Anterior cingulate cortex (tissue), 58 donors: Measurements from ENCODE around the gene CCDC88C.

Experiments
- DNase-seq, 58 donors: peaks; one replicate each; lab custom pipeline; 2025; lab: John Stamatoyannopoulos, UW

The CCDC88C gene

GRCh38 chr14:91333650-91334039 lies 84.0 kb downstream of the CCDC88C start:
- no peak for DNase-seq

DNA sequence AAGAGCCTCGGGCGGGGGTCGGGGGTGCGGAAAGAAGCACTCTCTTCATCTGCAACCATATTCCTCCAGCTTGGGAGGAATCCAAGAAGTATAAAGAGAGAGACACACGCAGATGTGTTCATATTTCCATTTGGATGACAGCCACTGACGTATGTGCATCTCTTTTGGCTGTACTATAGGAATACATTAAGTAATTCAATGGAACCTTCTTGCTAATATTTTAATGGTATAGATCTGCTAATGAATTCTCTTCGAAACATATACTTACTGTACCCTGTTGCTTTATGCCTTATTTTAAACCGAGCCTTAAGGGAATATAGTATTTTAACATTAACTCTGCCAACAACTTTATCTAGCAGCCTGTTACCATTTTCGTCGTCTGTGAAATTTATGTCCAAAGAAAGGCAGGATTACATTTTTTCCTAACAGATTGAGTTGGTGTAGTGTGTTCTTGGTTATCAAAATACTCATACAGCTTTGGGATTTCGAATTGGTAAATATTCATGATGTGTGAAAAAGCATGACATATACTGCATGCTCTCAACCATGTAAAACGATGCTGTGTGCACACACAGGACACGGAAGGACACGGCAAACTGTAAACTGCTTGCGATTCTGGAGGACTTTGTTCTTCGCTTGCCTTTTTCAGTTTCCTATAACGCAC lies 84.5 kb downstream of the CCDC88C start:
- DNase-seq = no peak

DNA sequence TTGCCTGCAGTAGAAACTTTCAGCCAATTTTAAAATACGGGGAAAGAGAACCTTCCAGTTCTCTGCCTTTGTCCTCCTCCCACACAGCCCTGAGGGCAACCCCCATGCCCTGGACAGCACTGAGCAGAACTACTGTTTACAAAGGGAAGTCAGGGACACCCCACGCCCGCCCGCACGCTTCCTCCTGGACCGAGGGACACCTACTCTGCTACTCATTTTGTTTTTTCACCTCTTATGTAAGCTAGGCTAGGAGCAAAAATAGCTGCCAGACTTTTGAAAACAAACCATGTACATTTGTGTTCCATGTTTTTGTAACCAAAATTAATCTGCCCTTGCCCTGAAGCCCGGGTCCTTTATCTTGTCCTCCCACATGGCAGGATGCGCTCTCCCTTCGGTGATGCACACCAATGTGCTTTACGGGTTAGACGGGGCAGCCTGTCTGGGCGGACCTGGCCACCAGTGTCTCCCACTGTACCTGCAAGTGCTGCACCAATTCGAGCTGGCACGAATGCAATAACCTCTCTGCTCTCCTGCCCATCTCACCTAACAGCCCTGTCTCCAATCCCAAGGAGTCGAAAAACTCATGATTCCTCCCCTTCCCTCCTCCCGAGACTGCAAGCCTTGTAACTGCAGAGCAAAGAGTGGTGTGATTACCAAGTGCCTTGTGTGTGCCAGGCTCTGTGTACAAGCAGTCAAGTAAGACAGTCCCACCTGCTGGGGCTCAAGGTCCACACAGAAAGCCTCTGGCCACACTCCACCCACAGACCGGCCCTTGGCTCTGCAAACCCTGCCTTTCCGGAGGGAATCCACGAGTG lies 85.2 kb downstream of the CCDC88C start:
- peak in 4 of 58 donors; percentile 13 to 34 (median 25) for DNase-seq

DNA sequence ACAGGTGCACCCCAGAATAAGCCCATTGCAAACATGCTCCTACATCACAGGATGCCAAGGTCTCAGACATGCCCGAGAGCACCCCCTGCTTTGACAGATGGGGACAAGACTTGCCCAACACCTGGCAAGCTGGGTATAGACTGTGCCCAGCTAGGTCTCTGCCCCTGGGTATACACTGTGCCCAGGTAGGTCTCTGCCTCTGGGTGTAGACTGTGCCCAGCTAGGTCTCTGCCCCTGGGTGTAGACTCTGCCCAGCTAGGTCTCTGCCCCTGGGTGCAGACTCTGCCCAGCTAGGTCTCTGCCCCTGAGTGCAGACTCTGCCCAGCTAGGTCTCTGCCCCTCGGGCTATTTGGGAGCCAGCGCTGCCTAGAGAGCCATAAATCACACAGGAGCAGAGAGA lies 85.9 kb downstream of the CCDC88C start:
- DNase-seq = no peak

DNA sequence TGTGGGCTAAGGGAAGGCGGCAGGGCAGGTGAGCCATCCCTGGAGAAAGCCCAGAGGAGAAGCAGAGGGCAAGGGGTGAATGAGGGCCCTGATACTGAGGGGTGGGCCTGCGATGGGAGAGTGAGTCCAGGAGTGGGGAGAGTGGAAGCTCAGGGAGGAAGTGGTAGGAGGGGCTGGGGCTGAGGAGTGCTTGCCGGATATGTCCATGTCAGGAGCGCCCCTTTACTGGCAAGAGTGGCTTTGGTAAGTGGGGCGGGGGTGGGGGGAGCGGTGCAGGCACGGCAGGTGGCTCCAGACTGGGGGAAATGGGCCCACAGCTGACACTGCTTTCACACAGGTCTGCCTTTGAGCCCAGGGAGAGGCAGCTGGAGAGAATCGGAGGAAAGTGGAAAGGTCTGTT lies 86.8 kb downstream of the CCDC88C start:
- DNase-seq = no peak

DNA sequence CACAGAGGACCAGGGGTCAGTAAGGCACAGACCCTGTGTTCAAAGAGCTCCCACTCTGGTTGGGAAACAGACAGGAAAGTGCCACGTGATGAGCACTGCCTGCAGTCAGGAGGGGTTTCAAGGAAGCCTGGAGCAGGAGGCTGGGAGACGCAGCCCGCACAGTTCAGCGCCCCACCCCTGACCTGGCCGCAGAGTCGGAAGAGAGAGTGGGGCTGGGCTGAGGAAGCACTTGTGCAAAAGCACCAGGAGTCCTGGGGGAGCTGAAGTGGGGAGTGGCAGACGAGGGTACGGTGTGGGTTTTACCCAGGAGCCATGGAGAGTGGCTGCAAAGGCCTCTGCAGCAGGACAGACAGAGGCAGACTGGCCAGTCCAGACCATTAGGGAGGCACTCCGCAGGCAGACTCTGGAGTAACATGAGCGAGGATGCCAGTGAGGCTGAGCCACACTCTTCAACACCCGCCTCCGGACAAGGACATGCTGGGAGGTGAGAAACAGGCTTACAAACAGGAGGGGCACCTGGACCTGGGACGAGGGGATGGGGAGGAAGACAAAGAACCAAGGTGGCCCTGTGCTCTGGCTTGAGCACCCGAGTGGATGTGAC lies 87.4 kb downstream of the CCDC88C start:
- no peak for DNase-seq

- no peak for DNase-seq
These were observed 88.1 kb downstream of the CCDC88C start for GRCh38 chr14:91329486-91330014.

GRCh38 chr14:91328313-91329050 lies 89.1 kb downstream of the CCDC88C start:
- no peak for DNase-seq

DNA sequence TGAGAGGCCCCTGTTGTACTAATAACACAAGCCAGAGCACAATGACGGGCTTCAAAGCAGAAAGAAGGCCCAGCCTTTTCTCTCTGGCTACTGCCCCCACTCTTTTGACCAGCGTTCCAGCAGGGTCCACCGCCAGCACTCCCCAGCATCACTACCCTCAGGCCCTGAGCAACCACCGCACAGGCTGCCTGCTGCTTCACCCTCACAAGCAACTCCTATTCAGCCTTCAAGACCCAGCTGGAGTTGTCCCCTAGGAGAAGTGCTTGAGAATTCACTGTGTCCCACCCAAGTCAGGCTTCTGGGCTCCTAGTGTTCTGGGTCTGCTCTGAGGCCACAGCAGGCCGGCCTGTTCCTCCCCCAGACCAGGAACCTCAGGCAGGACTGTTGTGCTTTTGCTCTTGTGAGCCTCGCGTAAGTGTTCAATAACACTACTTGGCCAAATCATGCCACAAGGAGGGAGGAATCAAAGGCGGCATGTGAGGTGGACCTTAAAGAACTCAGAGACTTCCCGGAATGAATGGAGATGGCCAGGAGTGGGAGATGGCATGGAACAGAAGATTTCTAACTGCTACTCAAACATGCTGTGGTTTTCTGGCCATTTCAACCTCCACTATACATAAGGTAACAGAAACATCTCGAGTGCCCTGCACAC lies 89.8 kb downstream of the CCDC88C start:
- no peak for DNase-seq

- DNase-seq = no peak
These were observed 90.4 kb downstream of the CCDC88C start for GRCh38 chr14:91327250-91327595.

DNA sequence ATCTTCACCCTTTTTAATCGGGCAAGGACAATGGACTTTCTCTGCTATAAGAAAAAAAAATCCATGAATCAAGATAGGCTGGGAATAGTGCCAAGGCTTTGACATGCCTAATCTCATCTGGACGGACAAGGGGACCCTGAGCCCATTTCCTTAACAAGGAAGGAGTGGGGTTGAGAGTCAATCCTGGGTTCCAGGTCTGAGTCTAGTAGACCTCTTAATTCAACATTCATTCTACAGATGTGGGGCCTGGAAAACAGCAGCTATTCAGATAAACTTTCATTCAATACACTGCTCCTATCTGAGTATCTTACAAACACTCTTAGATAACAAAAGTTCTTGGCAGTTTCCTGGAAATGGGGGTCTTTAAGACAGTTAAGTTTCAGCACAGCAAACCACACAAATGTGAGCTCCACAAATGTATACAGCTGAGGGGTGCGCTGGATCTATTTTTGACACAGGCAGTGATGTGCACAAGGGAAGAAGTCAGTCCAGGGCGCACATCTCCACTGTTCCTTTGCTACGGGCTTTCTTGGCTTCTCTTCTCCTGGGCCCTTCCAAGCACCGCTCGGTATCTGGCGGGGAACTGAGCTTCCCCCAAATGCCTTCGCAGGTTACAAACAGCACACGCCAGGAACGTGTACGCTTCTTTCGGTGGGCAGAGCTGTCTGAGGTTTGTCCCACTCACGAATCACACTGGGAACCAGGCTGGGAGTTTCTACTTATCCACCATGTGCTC lies 90.9 kb downstream of the CCDC88C start:
- no peak for DNase-seq

DNA sequence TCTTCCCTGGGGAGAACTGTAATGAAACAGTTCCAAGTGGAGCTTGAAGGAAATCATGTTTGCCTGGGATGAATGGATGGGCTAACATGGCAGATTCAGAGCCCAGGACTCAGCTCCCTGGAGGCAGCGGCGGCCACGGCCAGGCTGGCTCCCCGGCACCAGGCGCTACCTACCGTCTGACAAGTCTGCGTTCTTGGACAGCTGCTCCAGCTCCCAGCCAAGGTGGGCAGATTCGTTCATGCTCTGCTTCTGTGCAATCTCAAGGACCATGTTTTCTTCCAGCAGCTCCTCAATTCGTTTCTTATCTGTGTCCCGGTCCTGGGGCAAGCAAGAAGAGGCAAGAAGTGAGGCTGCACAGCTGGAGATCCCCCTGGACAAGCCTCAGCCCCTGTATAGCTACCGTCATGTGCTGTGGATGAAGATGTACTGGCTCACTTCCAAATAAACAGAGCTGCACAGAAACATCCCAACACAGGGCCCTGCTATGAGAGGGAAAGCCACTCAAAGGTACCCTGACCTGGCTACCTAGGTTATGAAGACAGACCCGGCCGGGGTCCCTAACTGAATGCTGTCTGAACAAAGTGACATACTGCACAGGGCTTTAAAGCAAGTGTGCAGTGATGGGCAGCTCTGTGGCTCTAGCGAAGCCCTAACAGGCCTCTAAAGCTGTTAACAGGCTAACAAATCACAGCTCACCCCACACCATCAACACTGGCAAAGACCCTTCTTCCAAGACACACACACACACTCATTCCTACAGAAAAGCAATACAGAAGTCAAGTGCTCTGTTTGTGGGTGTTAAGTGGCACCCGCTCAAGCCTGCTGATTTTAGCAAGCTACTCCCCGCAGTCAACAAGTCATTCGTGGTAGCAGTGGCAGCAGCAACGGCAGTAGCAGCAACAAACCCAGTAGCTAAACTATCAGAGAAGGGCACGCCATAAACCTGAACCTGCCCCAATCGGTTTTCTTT lies 92.7 kb downstream of the CCDC88C start:
- DNase-seq = peak in 2 of 58 donors; percentile 2 to 5

- peak in 56 of 58 donors; percentile 14 to 96 (median 64) for DNase-seq
These were observed 93.7 kb downstream of the CCDC88C start for GRCh38 chr14:91323671-91324605.

DNA sequence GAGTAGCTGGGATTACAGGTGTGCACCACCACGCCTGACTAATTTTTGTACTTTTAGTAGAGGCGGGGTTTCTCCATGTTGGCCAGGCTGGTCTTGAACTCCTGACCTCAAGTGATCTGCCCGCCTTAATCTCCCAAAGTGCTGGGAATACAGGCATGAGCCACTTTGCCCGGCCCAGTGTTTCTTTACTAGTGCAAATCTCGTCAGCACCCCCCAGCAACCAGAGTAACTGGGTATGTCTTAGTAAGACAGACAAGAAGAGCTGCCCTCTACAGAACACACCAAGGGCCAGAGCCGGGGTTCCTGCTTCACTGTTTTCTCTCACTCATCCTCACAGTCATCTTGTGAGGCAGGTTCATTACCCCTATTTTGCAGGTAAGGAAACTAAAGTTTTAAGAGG lies 94.6 kb downstream of the CCDC88C start:
- DNase-seq = no peak

GRCh38 chr14:91322623-91323022 lies 95.0 kb downstream of the CCDC88C start:
- DNase-seq = no peak

DNA sequence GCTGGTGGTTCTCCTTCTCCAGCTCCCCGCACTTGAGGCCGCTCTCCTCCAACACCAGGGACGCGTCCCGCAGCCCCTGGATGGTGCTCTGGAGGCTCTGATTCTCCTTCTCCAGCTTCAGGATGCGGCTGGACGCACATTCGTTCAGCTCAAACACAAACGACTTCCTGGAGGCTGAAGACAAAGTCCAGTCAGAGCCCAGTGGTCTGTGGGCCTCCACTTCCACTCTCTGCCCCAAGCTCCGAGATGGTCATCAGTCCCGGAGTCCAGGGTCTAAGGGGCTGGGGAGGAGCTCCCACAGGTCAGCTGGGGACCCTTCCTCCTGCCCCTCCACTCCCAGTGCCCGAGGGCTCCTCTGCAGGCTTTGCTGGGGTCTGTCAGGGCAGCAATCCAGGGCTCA lies 96.5 kb downstream of the CCDC88C start:
- DNase-seq = no peak

GRCh38 chr14:91320266-91320665 lies 97.4 kb downstream of the CCDC88C start:
- no peak for DNase-seq
